HG03439 (cell line): ENCODE data around the gene CACNA2D3.

Experiments used
- ATAC-seq: cut with Tn5 transposase; IDR thresholded peaks from one replicate; pipeline ENCODE4 v1.9.1; 2021; ENCODE audit warnings: mild to moderate bottlenecking, moderate library complexity; ENCODE audit not compliant: unreplicated experiment

CACNA2D3 gene

GRCh38 chr3:55013145-55013925 is 891.0 kb downstream of the CACNA2D3 start:
- ATAC-seq = no peak

- ATAC-seq = no peak
These were observed 891.7 kb downstream of the CACNA2D3 start for GRCh38 chr3:55014081-55014480.

GRCh38 chr3:55014906-55015305 is 892.6 kb downstream of the CACNA2D3 start:
- ATAC-seq = no peak

- no peak for ATAC-seq
These were observed 895.5 kb downstream of the CACNA2D3 start for GRCh38 chr3:55017876-55018275.

GRCh38 chr3:55030938-55031337 is 908.6 kb downstream of the CACNA2D3 start:
- no peak for ATAC-seq

- ATAC-seq = no peak
These were observed 914.7 kb downstream of the CACNA2D3 start for GRCh38 chr3:55036883-55037577.

GRCh38 chr3:55042591-55042990 is 920.2 kb downstream of the CACNA2D3 start:
- no peak for ATAC-seq

- ATAC-seq = no peak
These were observed 922.1 kb downstream of the CACNA2D3 start for GRCh38 chr3:55044486-55044885.

GRCh38 chr3:55059027-55059629 is 936.8 kb downstream of the CACNA2D3 start:
- ATAC-seq = no peak

- ATAC-seq = no peak
These were observed 938.8 kb downstream of the CACNA2D3 start for GRCh38 chr3:55060896-55061719.

GRCh38 chr3:55061720-55062034 is 939.3 kb downstream of the CACNA2D3 start:
- no peak for ATAC-seq

GRCh38 chr3:55064164-55064563 is 941.8 kb downstream of the CACNA2D3 start:
- no peak for ATAC-seq

GRCh38 chr3:55065331-55065730 is 943.0 kb downstream of the CACNA2D3 start:
- ATAC-seq = no peak

- no peak for ATAC-seq
These were observed 944.2 kb downstream of the CACNA2D3 start for GRCh38 chr3:55066551-55067047.

- ATAC-seq = no peak
These were observed 947.6 kb downstream of the CACNA2D3 start for GRCh38 chr3:55069950-55070349.

GRCh38 chr3:55074796-55075195 is 952.4 kb downstream of the CACNA2D3 start:
- no peak for ATAC-seq

- no peak for ATAC-seq
These were observed 953.5 kb downstream of the CACNA2D3 start for GRCh38 chr3:55075846-55076245.

GRCh38 chr3:55077726-55078125 is 955.4 kb downstream of the CACNA2D3 start:
- no peak for ATAC-seq

- ATAC-seq = no peak
These were observed 956.5 kb downstream of the CACNA2D3 start for GRCh38 chr3:55078876-55079275.

GRCh38 chr3:55085231-55085630 is 962.9 kb downstream of the CACNA2D3 start:
- ATAC-seq = no peak

GRCh38 chr3:55089211-55089610 is 966.9 kb downstream of the CACNA2D3 start:
- ATAC-seq = no peak
